Keratinocyte (primary cell): ENCODE results near the gene PPP1R26. TPM values are rescaled to one million over a fixed set of nuclear protein-coding genes. Genes with fewer than 3 reads are reported as not detected.

ENCODE experiments used
- DNase-seq: peaks from one replicate; pipeline ENCODE4 v3.0.0-alpha.2; 2011; ENCODE audit warnings: low read depth, missing footprints, low spot score
- FAIRE-seq: peaks from 2 replicates; lab custom pipeline; 2011; peaks lifted over from hg19 to GRCh38; lab: Jason Lieb, UNC
- H2AFZ ChIP-seq: 2 replicates; pipeline ENCODE4 v1.6.0; 2012; ENCODE audit warnings: low read length, control low read depth, inconsistent platforms; ENCODE audit not compliant: control insufficient read depth
- H3K27ac ChIP-seq: 2 replicates; pipeline ENCODE4 v1.5.1; 2011; ENCODE audit warnings: low read length; ENCODE audit not compliant: control insufficient read depth, insufficient read depth
- H3K27me3 ChIP-seq: 3 replicates; pipeline ENCODE4 v1.6.0; 2011; ENCODE audit warnings: low read length; ENCODE audit not compliant: control insufficient read depth, insufficient read depth; ENCODE audit errors: extremely low read depth
- H3K36me3 ChIP-seq, 2 experiments: 2 replicates in 1 of 2; 3 replicates in 1 of 2; pipeline ENCODE4 v1.5.1; 2011; ENCODE audit warnings: low read length in 2 of 2, mild to moderate bottlenecking in 1 of 2; ENCODE audit not compliant: control insufficient read depth in 2 of 2, insufficient read depth in 2 of 2; ENCODE audit errors: extremely low read depth in 1 of 2
- H3K4me1 ChIP-seq: 3 replicates; pipeline ENCODE4 v1.5.1; 2011; ENCODE audit warnings: low read length; ENCODE audit not compliant: control insufficient read depth, insufficient read depth; ENCODE audit errors: extremely low read depth
- H3K4me2 ChIP-seq: 3 replicates; pipeline ENCODE4 v1.6.0; 2011; ENCODE audit warnings: low read depth, low read length; ENCODE audit not compliant: control insufficient read depth, insufficient read depth; ENCODE audit errors: extremely low read depth
- H3K4me3 ChIP-seq, 3 experiments: fragments of 200-600 bp in 1 of 3; sonication (generic) in 1 of 3; 2 replicates in 2 of 3; 3 replicates in 1 of 3; pipeline ENCODE4 v1.5.1; 2011 to 2016; ENCODE audit warnings: low read length in 3 of 3, mild to moderate bottlenecking in 3 of 3, control low read depth in 2 of 3, inconsistent platforms in 1 of 3, low read depth in 1 of 3, mixed read lengths in 1 of 3, mixed run types in 1 of 3, moderate library complexity in 1 of 3; ENCODE audit not compliant: control insufficient read depth in 2 of 3, insufficient read depth in 2 of 3; ENCODE audit errors: extremely low read depth in 1 of 3
- H3K79me2 ChIP-seq: 2 replicates; pipeline ENCODE4 v1.6.0; 2012; ENCODE audit warnings: low read length; ENCODE audit not compliant: control insufficient read depth, insufficient read depth
- H3K9ac ChIP-seq: 3 replicates; pipeline ENCODE4 v1.6.0; 2011; ENCODE audit warnings: low read length; ENCODE audit not compliant: control insufficient read depth, insufficient read depth; ENCODE audit errors: extremely low read depth
- H3K9me1 ChIP-seq: 3 replicates; pipeline ENCODE4 v1.6.0; 2011; ENCODE audit warnings: low read length; ENCODE audit not compliant: control insufficient read depth, insufficient read depth; ENCODE audit errors: extremely low read depth
- H3K9me3 ChIP-seq: 2 replicates; pipeline ENCODE4 v1.5.1; 2012; ENCODE audit warnings: low read depth, low read length; ENCODE audit not compliant: control insufficient read depth
- H4K20me1 ChIP-seq: 3 replicates; pipeline ENCODE4 v1.6.0; 2011; ENCODE audit warnings: low read length; ENCODE audit not compliant: control insufficient read depth, insufficient read depth; ENCODE audit errors: extremely low read depth
- CTCF ChIP-seq, 3 experiments: IDR thresholded peaks in 1 of 3; conservative IDR thresholded peaks in 1 of 3; optimal IDR thresholded peaks in 1 of 3; 2 replicates in 2 of 3; 3 replicates in 1 of 3; pipeline versions ENCODE3 to v1.5.1; 2011; ENCODE audit warnings: low read length in 3 of 3, mild to moderate bottlenecking in 3 of 3, moderate library complexity in 2 of 3, control low read depth in 1 of 3, inconsistent platforms in 1 of 3; ENCODE audit not compliant: insufficient read depth in 2 of 3; ENCODE audit errors: extremely low read depth in 1 of 3
- EZH2 ChIP-seq: IDR thresholded peaks from one replicate; pipeline ENCODE4 v1.6.1; 2012; ENCODE audit warnings: inconsistent platforms, mild to moderate bottlenecking, low read length, moderate library complexity
- dilution Hi-C: fragments of 300-500 bp; cut with MboI; formaldehyde crosslinking; loops from one replicate; pipeline ENCODE4 v1.7.0; 2020; ENCODE audit warnings: low sequenced_read_pairs; ENCODE audit not compliant: extremely low pct_ligation_motif_present
- polyA plus RNA-seq, 5 experiments: library from polyadenylated mRNA; depleted of rRNA in 3 of 5; stranded (reverse) in 3 of 5; stranded (forward) in 1 of 5; unstranded in 1 of 5; fragments of >200 nt; gene quantifications; 1 replicate in 1 of 5; 2 replicates in 3 of 5; 3 replicates in 1 of 5; pipeline versions ENCODE4 v1.2.1 to v1.2.3, GENCODE V29; 2011 to 2012; ENCODE audit warnings: missing spikeins in 2 of 5, low read depth in 1 of 5, low replicate concordance in 1 of 5

PPP1R26 gene
- polyA plus RNA-seq, 1 donor (not counting 4 experiments of a cell fraction or from before 2014, with no cell fraction given) = 4.3 TPM

DNA sequence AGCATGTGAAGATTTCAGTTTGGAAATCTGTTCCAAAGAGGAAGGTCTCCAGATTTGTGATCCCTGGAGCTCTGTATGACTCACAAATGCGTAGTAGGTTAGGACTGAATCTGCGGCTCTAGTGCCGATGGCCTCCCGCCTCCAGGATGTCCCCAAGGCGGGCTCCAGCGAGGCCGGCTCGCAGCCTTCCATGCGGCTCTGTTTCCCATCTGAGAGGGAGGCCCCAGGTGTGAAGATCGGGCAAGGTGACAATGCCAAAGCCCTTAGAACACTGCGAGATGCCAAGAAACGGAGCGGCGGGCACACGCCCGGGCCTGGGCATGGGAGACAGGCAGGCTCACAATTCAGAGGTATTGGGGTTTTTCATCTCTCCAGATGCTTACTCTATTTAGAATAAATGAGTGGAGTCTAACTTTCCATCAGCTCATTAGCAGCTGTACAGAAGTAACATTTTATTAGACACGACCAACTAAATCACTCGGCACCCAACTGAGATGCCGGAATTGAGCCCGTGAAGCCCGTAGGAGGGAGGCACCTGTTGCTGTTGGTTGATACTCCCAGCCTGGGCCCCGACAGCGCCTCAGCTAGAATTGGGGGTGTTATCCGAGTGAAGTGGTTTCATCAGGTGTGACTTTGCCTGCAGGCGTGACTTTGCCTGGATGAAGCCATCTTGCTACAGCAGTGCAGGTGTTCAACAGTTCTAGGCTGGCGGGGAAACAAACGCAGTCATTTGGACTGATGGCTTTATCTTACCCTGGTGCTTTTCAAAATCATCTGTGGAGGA lies 13.5 kb downstream of the PPP1R26 start:
- Histone ChIP-seq H3K4me1 (no peaks in the 10 kb centered on the region), H3K36me3 (peaks cover 0 to 1% of the 10 kb centered on the region in 2 experiments), H4K20me1 (no peaks in the 10 kb centered on the region), H3K79me2 (no peaks in the 10 kb centered on the region), H3K27ac (no peak overlapping the region), H2AFZ (no peak overlapping the region), H3K9me3 (no peaks in the 10 kb centered on the region), H3K4me2 (no peak overlapping the region), H3K9ac (no peak overlapping the region), H3K27me3 (no peaks in the 10 kb centered on the region), H3K9me1 (no peaks in the 10 kb centered on the region), H3K4me3 (no peak overlapping the region)
- DNase-seq (no peak), FAIRE-seq (no peak)
- no peak for TF ChIP-seq EZH2
- no peak for TF ChIP-seq CTCF (optimal IDR thresholded peaks at IDR 0.05 in 1 of 3, IDR thresholded peaks at IDR 0.05 in 1 of 3, conservative IDR thresholded peaks at IDR 0.05 in 1 of 3; ENCODE audit: extremely low read depth in 1 of 3, insufficient read depth in 2 of 3, low read length in 3 of 3)
- dilution Hi-C loops = no loop called here

GRCh38 chr9:135494791-135495559 lies 15.4 kb downstream of the PPP1R26 start:
- Histone ChIP-seq H3K4me3 (no peak overlapping the region), H3K9ac (no peak overlapping the region), H3K4me1 (peaks cover 2% of the 10 kb centered on the region), H3K27me3 (no peaks in the 10 kb centered on the region), H3K27ac (no peak overlapping the region), H3K9me3 (no peaks in the 10 kb centered on the region), H2AFZ (no peak overlapping the region), H3K9me1 (no peaks in the 10 kb centered on the region), H3K79me2 (no peaks in the 10 kb centered on the region), H3K4me2 (no peak overlapping the region), H4K20me1 (no peaks in the 10 kb centered on the region), H3K36me3 (no peaks in the 10 kb centered on the region)
- no peak for DNase-seq
- TF ChIP-seq EZH2 = no peak
- dilution Hi-C loops = no loop called here
- no peak for FAIRE-seq
